K562 (cell line): ENCODE data around the gene RHOU. TPM values are rescaled to one million over a fixed set of nuclear protein-coding genes. Genes with fewer than 3 reads are reported as not detected.

ENCODE experiments used
- ATAC-seq: fragments of 200-7000 bp; cut with Tn5 transposase; 3 replicates; pipeline ENCODE4 v1.9.1; 2020; ENCODE audit warnings: moderate library complexity
- BruUV-seq: library from RNA; stranded (reverse); fragments of 400-500 nt; replicated peaks from 2 replicates; lab custom pipeline; 2021; lab: Mats Ljungman, UMichigan
- CTCF ChIA-PET: fragments of 300-600 bp; formaldehyde crosslinking; extraction: SDS; loops from one replicate; lab custom pipeline; 2021; ENCODE audit warnings: low intra/inter-chr PET ratio; lab: Yijun Ruan, JAX
- POLR2A ChIA-PET: fragments of 300-600, 350-650 bp; sonication (Branson Sonifier 250); formaldehyde crosslinking; extraction: SDS; loops from one replicate; lab custom pipeline; 2021; ENCODE audit warnings: antibody characterized with exemption, inconsistent platforms; lab: Yijun Ruan, JAX
- DNase-seq, 4 experiments: peaks; one replicate each; pipeline versions ENCODE4 v3.0.0 to v3.0.0-alpha.2; 2011 to 2018; ENCODE audit warnings: low spot score in 3 of 4, mixed read lengths in 3 of 4; ENCODE audit errors: extremely low read depth in 1 of 4
- FAIRE-seq: peaks from 2 replicates; lab custom pipeline; 2011; peaks lifted over from hg19 to GRCh38; lab: Jason Lieb, UNC
- H2AFZ ChIP-seq: 2 replicates; pipeline ENCODE4 v1.6.0; 2011; ENCODE audit warnings: low read depth, low read length, control low read depth, inconsistent platforms
- H3K27ac ChIP-seq: fragments of 200-600 bp; 3 replicates; pipeline ENCODE4 v1.8.0; 2011; ENCODE audit warnings: low read depth, mild to moderate bottlenecking, control low read depth, inconsistent platforms, low read length, moderate library complexity, mixed read lengths; ENCODE audit errors: extremely low read depth
- H3K27me3 ChIP-seq, 2 experiments: fragments of 300-600 bp in 1 of 2; 2 replicates in 1 of 2; 3 replicates in 1 of 2; pipeline versions ENCODE4 v1.6.0 to v1.8.0; 2011; ENCODE audit warnings: inconsistent platforms in 2 of 2, low read length in 2 of 2, mild to moderate bottlenecking in 1 of 2, mixed read lengths in 1 of 2, moderate library complexity in 1 of 2; ENCODE audit not compliant: control insufficient read depth in 2 of 2, insufficient read depth in 2 of 2
- H3K36me3 ChIP-seq: fragments of 300-600 bp; 3 replicates; pipeline ENCODE4 v1.8.0; 2011; ENCODE audit warnings: mild to moderate bottlenecking, low read length, inconsistent platforms; ENCODE audit not compliant: control insufficient read depth, insufficient read depth
- H3K4me1 ChIP-seq, 2 experiments: fragments of 200-600 bp in 1 of 2; replicated peaks in 1 of 2; 2 replicates in 1 of 2; 3 replicates in 1 of 2; pipeline versions ENCODE4 v1.5.1 to v1.8.0; 2011; ENCODE audit warnings: inconsistent platforms in 2 of 2, low read length in 2 of 2, mild to moderate bottlenecking in 1 of 2, mixed read lengths in 1 of 2, moderate library complexity in 1 of 2; ENCODE audit not compliant: control insufficient read depth in 2 of 2, insufficient read depth in 2 of 2
- H3K4me2 ChIP-seq: 2 replicates; pipeline ENCODE4 v1.6.1; 2011; ENCODE audit warnings: low read length, control low read depth, inconsistent platforms, mixed read lengths; ENCODE audit not compliant: insufficient read depth
- H3K4me3 ChIP-seq: fragments of 200-600 bp; sonication (generic), shearing (Covaris generic); 2 replicates; pipeline ENCODE4 v1.5.1; 2016; ENCODE audit warnings: control low read depth, inconsistent platforms
- H3K79me2 ChIP-seq: fragments of 200-600 bp; 3 replicates; pipeline ENCODE4 v1.8.0; 2011; ENCODE audit warnings: low read length, inconsistent platforms; ENCODE audit not compliant: control insufficient read depth, insufficient read depth
- H3K9ac ChIP-seq, 2 experiments: 2 replicates each; pipeline versions ENCODE4 v1.6.0 to v1.6.1; 2011; ENCODE audit warnings: low read depth in 2 of 2, low read length in 2 of 2, control low read depth in 1 of 2, inconsistent platforms in 1 of 2, mild to moderate bottlenecking in 1 of 2, mixed read lengths in 1 of 2; ENCODE audit not compliant: insufficient read depth in 1 of 2
- H3K9me1 ChIP-seq: one replicate; pipeline ENCODE4 v1.6.0; 2011; ENCODE audit warnings: inconsistent platforms, mild to moderate bottlenecking, low read length, moderate library complexity; ENCODE audit not compliant: control insufficient read depth, insufficient read depth
- H3K9me3 ChIP-seq: replicated peaks from 2 replicates; pipeline ENCODE4 v1.5.1; 2011; ENCODE audit warnings: low read depth, low read length, inconsistent platforms; ENCODE audit not compliant: control insufficient read depth, insufficient read depth
- H4K20me1 ChIP-seq: replicated peaks from 2 replicates; pipeline ENCODE4 v1.6.1; 2011; ENCODE audit warnings: low read length, inconsistent platforms, mixed read lengths; ENCODE audit not compliant: control insufficient read depth, insufficient read depth
- BDP1 ChIP-seq: IDR thresholded peaks from 3 replicates; pipeline ENCODE4 v1.6.1; 2011; ENCODE audit not compliant: insufficient read length, insufficient read depth
- CBX3 ChIP-seq, 2 experiments: IDR thresholded peaks; 1 replicate in 1 of 2; 2 replicates in 1 of 2; pipeline ENCODE4 v1.6.1; 2012; ENCODE audit warnings: inconsistent platforms in 2 of 2, low read length in 2 of 2, borderline replicate concordance in 1 of 2, control low read depth in 1 of 2
- CREM ChIP-seq: IDR thresholded peaks from 2 replicates; pipeline ENCODE4 v1.6.1; 2014; ENCODE audit warnings: antibody characterized with exemption, low read depth
- ELF1 ChIP-seq: fragments of 200-800 bp; sonication (Bioruptor generic); IDR thresholded peaks from 2 replicates; pipeline ENCODE4 v1.6.1; 2016; ENCODE audit warnings: missing genetic modification characterization, missing compliant biosample characterization
- FOXK2 ChIP-seq, 2 experiments: fragments of 450-650 bp; IDR thresholded peaks in 1 of 2; conservative IDR thresholded peaks in 1 of 2; 2 replicates each; pipeline ENCODE4 v1.6.1; 2016; ENCODE audit warnings: low read depth in 2 of 2, mild to moderate bottlenecking in 1 of 2
- GATA2 ChIP-seq: sonication (generic); formaldehyde crosslinking; IDR thresholded peaks from 2 replicates; pipeline ENCODE4 v1.4.0; 2020; ENCODE audit warnings: mild to moderate bottlenecking, missing genetic modification reagents
- POLR2B ChIP-seq: fragments of 450-650 bp; IDR thresholded peaks from 2 replicates; pipeline ENCODE4 v1.6.1; 2018; ENCODE audit warnings: low read depth; ENCODE audit not compliant: partially characterized antibody
- PTRF ChIP-seq: fragments of 450-650 bp; IDR thresholded peaks from 2 replicates; pipeline ENCODE4 v1.6.1; 2016; ENCODE audit warnings: mild to moderate bottlenecking, missing genetic modification characterization, missing compliant biosample characterization
- PYGO2 ChIP-seq: fragments of 450-650 bp; IDR thresholded peaks from 2 replicates; pipeline ENCODE4 v1.6.1; 2016; ENCODE audit warnings: mild to moderate bottlenecking, missing genetic modification characterization, moderate library complexity, missing compliant biosample characterization
- RBM17 ChIP-seq: fragments of 200-400 bp; formaldehyde crosslinking; IDR thresholded peaks from 2 replicates; pipeline ENCODE4 v1.6.1; 2017; ENCODE audit warnings: low read depth, mild to moderate bottlenecking, low read length, borderline replicate concordance
- RNF2 ChIP-seq: sonication (generic); IDR thresholded peaks from 2 replicates; pipeline ENCODE4 v1.6.1; 2016
- RUNX1 ChIP-seq: sonication (generic); IDR thresholded peaks from 2 replicates; pipeline ENCODE4 v1.6.1; 2016; ENCODE audit warnings: antibody characterized with exemption, low read depth
- SAP30 ChIP-seq: fragments of 200-600 bp; sonication (generic); IDR thresholded peaks from 2 replicates; pipeline ENCODE4 v1.6.1; 2012; ENCODE audit warnings: borderline replicate concordance, low read depth, mild to moderate bottlenecking, moderate library complexity, low read length, control low read depth, inconsistent platforms; ENCODE audit not compliant: insufficient read depth, poor library complexity, severe bottlenecking
- SMAD4 ChIP-seq: fragments of 250-450 bp; sonication (Bioruptor Pico); conservative IDR thresholded peaks from 2 replicates; pipeline ENCODE4 v1.8.0; 2021; ENCODE audit warnings: inconsistent platforms, mild to moderate bottlenecking, moderate library complexity
- ZNF140 ChIP-seq: fragments of 250-450 bp; sonication (Bioruptor Pico); IDR thresholded peaks from 2 replicates; pipeline ENCODE4 v1.8.0; 2021; ENCODE audit warnings: moderate library complexity, mild to moderate bottlenecking, inconsistent platforms
- ZNF586 ChIP-seq: fragments of 450-650 bp; formaldehyde crosslinking; conservative IDR thresholded peaks from 2 replicates; pipeline ENCODE4 v1.4.0; 2020; ENCODE audit warnings: mild to moderate bottlenecking, moderate library complexity
- ZNF696 ChIP-seq: fragments of 250-450 bp; sonication (Bioruptor Pico); conservative IDR thresholded peaks from 2 replicates; pipeline ENCODE4 v1.4.0; 2020; ENCODE audit warnings: mild to moderate bottlenecking, moderate library complexity
- ZNF785 ChIP-seq: fragments of 250-450 bp; sonication (Bioruptor Pico); IDR thresholded peaks from 2 replicates; pipeline ENCODE4 v1.4.0; 2020; ENCODE audit warnings: mild to moderate bottlenecking
- WGBS: fragments of 100-300 bp; shearing (Covaris generic); methylation state at CpG from one replicate; pipeline ENCODE4 v1.1.6; 2016; ENCODE audit warnings: low coverage, mixed read lengths; ENCODE audit not compliant: insufficient coverage; ENCODE audit errors: missing lambda C conversion rate; 5-methylcytosine and 5-hydroxymethylcytosine counted together
- in situ Hi-C: fragments of 300-500 bp; cut with MboI; formaldehyde crosslinking; loops from 4 replicates; pipeline ENCODE4 v1.15.0; 2018; ENCODE audit warnings: inconsistent platforms, mixed read lengths
- intact Hi-C: fragments of 100-400 bp; cut with micrococcal nuclease; formaldehyde crosslinking; loops from 2 replicates; pipeline ENCODE4 v1.14.2; 2022
- polyA plus RNA-seq, 8 experiments: library from polyadenylated mRNA; depleted of rRNA in 4 of 8; stranded (reverse) in 5 of 8; unstranded in 3 of 8; fragments of >200 nt; fragmentation: Nextera tagmentation in 2 of 8; fragmentation: Illumina TruSeq in 1 of 8; extraction: Ambion mirVana in 2 of 8; extraction: Trizol in 1 of 8; gene quantifications; 2 replicates each; pipeline versions ENCODE4 v1.2.1 to v1.2.3, GENCODE V29; 2011 to 2014; ENCODE audit warnings: inconsistent platforms in 1 of 8, missing spikeins in 1 of 8
- total RNA-seq, 7 experiments: library from RNA; depleted of rRNA in 6 of 7; stranded (reverse); fragments of >200 nt in 6 of 7; fragmentation: Illumina TruSeq in 2 of 7; extraction: Trizol in 2 of 7; gene quantifications; 2 replicates each; pipeline versions ENCODE4 v1.2.1 to v1.2.3, GENCODE V29; 2011 to 2021; ENCODE audit warnings: low replicate concordance in 1 of 7
- TF ChIP-seq, protein P1 (sequence below): fragments of 250-450 bp; sonication (Bioruptor Pico); IDR thresholded peaks from 2 replicates; pipeline ENCODE4 v1.9.0; 2021; ENCODE audit warnings: mild to moderate bottlenecking
- TF ChIP-seq, protein P2 (sequence below): sonication (generic); formaldehyde crosslinking; IDR thresholded peaks from 2 replicates; pipeline ENCODE4 v1.8.1; 2023; ENCODE audit warnings: mild to moderate bottlenecking, missing genetic modification reagents

RHOU gene
- total and polyA plus RNA-seq, 9 of the 15 experiments (the other 6 are each of a cell fraction or from before 2014, with no cell fraction given), result 0.07 TPM; not detected in 8

DNA sequence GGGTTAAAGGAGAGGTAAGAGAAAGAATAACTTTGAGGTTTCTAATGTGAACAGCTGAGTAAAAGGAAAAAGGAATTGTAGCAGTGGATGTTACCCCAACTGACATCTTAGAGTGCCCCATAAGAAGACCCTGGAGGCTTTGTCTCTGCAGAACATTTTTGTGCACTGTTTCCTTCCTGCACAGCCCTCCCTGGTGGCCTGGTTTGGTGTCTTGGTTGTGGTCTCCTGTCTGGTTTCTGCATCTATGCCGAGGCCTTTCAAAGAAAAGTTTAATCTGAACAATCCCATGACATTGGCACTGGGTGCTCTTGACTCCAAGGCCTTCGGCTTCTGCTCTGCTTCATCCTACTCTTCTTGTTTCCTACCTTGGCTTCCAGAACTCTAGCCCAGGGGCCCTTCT is 57.8 kb downstream of the RHOU start (continued):
- TF ChIP-seq ZNF586 (CRISPR knock-in tag) (no peak), ELF1 (no peak)
- TF ChIP-seq, protein P1, sequence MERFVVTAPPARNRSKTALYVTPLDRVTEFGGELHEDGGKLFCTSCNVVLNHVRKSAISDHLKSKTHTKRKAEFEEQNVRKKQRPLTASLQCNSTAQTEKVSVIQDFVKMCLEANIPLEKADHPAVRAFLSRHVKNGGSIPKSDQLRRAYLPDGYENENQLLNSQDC (CRISPR knock-in tag), result no peak

DNA sequence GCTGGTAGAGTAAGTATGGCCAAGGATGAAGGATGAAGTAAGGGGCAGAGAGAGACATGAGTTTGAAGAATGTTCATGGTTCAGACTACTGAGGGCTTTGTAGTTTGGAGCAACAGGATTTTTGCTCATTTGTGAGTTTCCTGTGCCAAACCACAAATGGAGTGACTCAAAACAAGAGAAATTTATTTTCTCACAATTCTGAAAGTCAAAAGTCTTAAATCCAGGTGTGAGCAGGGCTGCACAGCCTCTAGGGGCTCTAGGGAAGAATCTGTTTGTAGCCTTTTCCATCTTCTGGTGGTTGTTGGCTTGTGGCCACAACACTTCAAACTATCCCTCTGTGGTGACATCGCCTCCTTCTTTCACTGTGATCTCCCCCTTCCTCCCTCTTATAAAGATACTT is 58.9 kb downstream of the RHOU start:
- intact Hi-C loops, result no loop called here
- POLR2A ChIA-PET, result no interaction called here
- ATAC-seq, result no peak
- TF ChIP-seq BDP1 (no peak), GATA2 (CRISPR knock-in tag) (no peak), RNF2 (no peak), SAP30 (no peak), PTRF (no peak), CBX3 (IDR thresholded peaks at IDR 0.05; ENCODE audit: borderline replicate concordance in 1 of 2, low read length in 2 of 2) (no peak), CREM (no peak), PYGO2 (tag) (no peak), SMAD4 (CRISPR knock-in tag) (no peak), ZNF785 (no peak), ZNF696 (no peak), ZNF140 (CRISPR knock-in tag) (no peak), RBM17 (no peak), RUNX1 (no peak), POLR2B (no peak), FOXK2 (conservative IDR thresholded peaks at IDR 0.05 in 1 of 2, IDR thresholded peaks at IDR 0.05 in 1 of 2; ENCODE audit: low read depth in 2 of 2) (no peak)
- TF ChIP-seq, protein P2, sequence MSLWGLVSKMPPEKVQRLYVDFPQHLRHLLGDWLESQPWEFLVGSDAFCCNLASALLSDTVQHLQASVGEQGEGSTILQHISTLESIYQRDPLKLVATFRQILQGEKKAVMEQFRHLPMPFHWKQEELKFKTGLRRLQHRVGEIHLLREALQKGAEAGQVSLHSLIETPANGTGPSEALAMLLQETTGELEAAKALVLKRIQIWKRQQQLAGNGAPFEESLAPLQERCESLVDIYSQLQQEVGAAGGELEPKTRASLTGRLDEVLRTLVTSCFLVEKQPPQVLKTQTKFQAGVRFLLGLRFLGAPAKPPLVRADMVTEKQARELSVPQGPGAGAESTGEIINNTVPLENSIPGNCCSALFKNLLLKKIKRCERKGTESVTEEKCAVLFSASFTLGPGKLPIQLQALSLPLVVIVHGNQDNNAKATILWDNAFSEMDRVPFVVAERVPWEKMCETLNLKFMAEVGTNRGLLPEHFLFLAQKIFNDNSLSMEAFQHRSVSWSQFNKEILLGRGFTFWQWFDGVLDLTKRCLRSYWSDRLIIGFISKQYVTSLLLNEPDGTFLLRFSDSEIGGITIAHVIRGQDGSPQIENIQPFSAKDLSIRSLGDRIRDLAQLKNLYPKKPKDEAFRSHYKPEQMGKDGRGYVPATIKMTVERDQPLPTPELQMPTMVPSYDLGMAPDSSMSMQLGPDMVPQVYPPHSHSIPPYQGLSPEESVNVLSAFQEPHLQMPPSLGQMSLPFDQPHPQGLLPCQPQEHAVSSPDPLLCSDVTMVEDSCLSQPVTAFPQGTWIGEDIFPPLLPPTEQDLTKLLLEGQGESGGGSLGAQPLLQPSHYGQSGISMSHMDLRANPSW (CRISPR knock-in tag), result no peak

More for the DNA sequence above, 58.9 kb downstream of the RHOU start:
- Histone ChIP-seq H3K4me3 (no peak overlapping the region), H3K4me1 (no peaks in the 10 kb centered on the region), H3K36me3 (no peaks in the 10 kb centered on the region), H3K27ac (no peak overlapping the region), H3K27me3 (peaks cover 3 to 25% of the 10 kb centered on the region in 2 experiments; a peak in 2 of 5 replicates), H3K9me1 (no peaks in the 10 kb centered on the region), H3K79me2 (no peaks in the 10 kb centered on the region), H3K9me3 (no peaks in the 10 kb centered on the region), H4K20me1 (no peaks in the 10 kb centered on the region; the same call in 1 of the 2 replicates), H3K4me2 (no peak overlapping the region), H2AFZ (no peak overlapping the region), H3K9ac (no peak overlapping the region)
- CTCF ChIA-PET, result no interaction called here
- in situ Hi-C loops, result no loop called here
- BruUV-seq, result no TSS peak
- FAIRE-seq (no peak), DNase-seq (no peak)
- WGBS, result 0% methylated on average over 1 of the region's 1 CpG
